Epithelial cell of esophagus (primary cell): Measurements from ENCODE around the gene DIAPH1.

Experiments used
- DNase-seq: peaks from one replicate; pipeline ENCODE4 v3.0.0; 2010; ENCODE audit warnings: low read depth
- H3K4me3 ChIP-seq: 2 replicates; pipeline ENCODE4 v1.5.1; 2011; ENCODE audit warnings: mild to moderate bottlenecking, low read length, control low read depth
- CTCF ChIP-seq: IDR thresholded peaks from 2 replicates; pipeline ENCODE4 v1.5.1; 2011; ENCODE audit warnings: low read depth, mild to moderate bottlenecking, low read length, control low read depth, inconsistent platforms; ENCODE audit not compliant: insufficient read depth; ENCODE audit errors: missing control alignments

DIAPH1 gene

GRCh38 chr5:141628175-141628788, 9.5 kb upstream of the DIAPH1 start:
- H3K4me3 ChIP-seq: no peak overlapping the region
- no peak for DNase-seq

GRCh38 chr5:141623611-141624010, 4.8 kb upstream of the DIAPH1 start:
- TF ChIP-seq CTCF: no peak
- no peak overlapping the region for H3K4me3 ChIP-seq
- no peak for DNase-seq

More at GRCh38 chr5:141628175-141628788, 9.5 kb upstream of the DIAPH1 start:
- TF ChIP-seq CTCF: no peak

GRCh38 chr5:141623186-141623585, 4.4 kb upstream of the DIAPH1 start:
- TF ChIP-seq CTCF: no peak
- H3K4me3 ChIP-seq: no peak overlapping the region
- no peak for DNase-seq

- no peak for TF ChIP-seq CTCF
- DNase-seq: peak; percentile 80
- H3K4me3 ChIP-seq: peak overlapping the region; percentile 80
These were observed 583 bp downstream of the DIAPH1 start for GRCh38 chr5:141618030-141618803.

- peak; percentile 39 for DNase-seq
- peak overlapping the region; percentile 80 for H3K4me3 ChIP-seq
- no peak for TF ChIP-seq CTCF
These were observed 1.1 kb downstream of the DIAPH1 start for GRCh38 chr5:141617682-141618029.

GRCh38 chr5:141617128-141617527, 1.7 kb downstream of the DIAPH1 start:
- H3K4me3 ChIP-seq: peak overlapping the region; percentile 80
- DNase-seq: no peak
- no peak for TF ChIP-seq CTCF
